Neural cell (in vitro differentiated cells): Measurements from ENCODE around the gene ITGB1BP1. TPM values are rescaled to one million over a fixed set of nuclear protein-coding genes. Genes with fewer than 3 reads are reported as not detected.

ENCODE experiments used
- H2AFZ ChIP-seq: fragments of 200-600, 300-800 bp; sonication (generic), shearing (Covaris generic); 2 replicates; pipeline ENCODE4 v1.6.0; 2014; ENCODE audit warnings: low read depth, mild to moderate bottlenecking, antibody characterized with exemption, low read length, moderate library complexity
- H3F3A ChIP-seq: fragments of 200-600 bp; shearing (Covaris generic); 2 replicates; pipeline ENCODE4 v1.6.1; 2016; ENCODE audit warnings: mild to moderate bottlenecking, moderate library complexity, mixed read lengths, antibody characterized with exemption, low read length; ENCODE audit not compliant: insufficient read depth, poor library complexity, severe bottlenecking
- H3K27ac ChIP-seq: fragments of 200-600, 300-800 bp; sonication (generic), shearing (Covaris generic); 2 replicates; pipeline ENCODE4 v1.5.1; 2014; ENCODE audit warnings: mild to moderate bottlenecking, low read length, moderate library complexity
- H3K27me3 ChIP-seq: fragments of 300-800, 200-600 bp; sonication (generic), shearing (Covaris generic); 2 replicates; pipeline ENCODE4 v1.6.0; 2014; ENCODE audit warnings: mild to moderate bottlenecking, low read depth, low read length, moderate library complexity; ENCODE audit not compliant: insufficient read depth
- H3K36me3 ChIP-seq: fragments of 300-800, 200-600 bp; sonication (generic), shearing (Covaris generic); 2 replicates; pipeline ENCODE4 v1.5.1; 2014; ENCODE audit warnings: mild to moderate bottlenecking, antibody characterized with exemption, low read length, moderate library complexity; ENCODE audit not compliant: insufficient read depth
- H3K4me2 ChIP-seq: fragments of 300-800, 200-600 bp; sonication (generic), shearing (Covaris generic); 2 replicates; pipeline ENCODE4 v1.6.0; 2014; ENCODE audit warnings: mild to moderate bottlenecking, low read length
- H3K4me3 ChIP-seq: fragments of 300-800, 200-600 bp; sonication (generic), shearing (Covaris generic); 2 replicates; pipeline ENCODE4 v1.5.1; 2014; ENCODE audit warnings: mild to moderate bottlenecking, low read length, moderate library complexity
- H3K79me2 ChIP-seq: fragments of 200-600 bp; shearing (Covaris generic); replicated peaks from 2 replicates; pipeline ENCODE4 v1.6.0; 2014; ENCODE audit warnings: mild to moderate bottlenecking, low read length, moderate library complexity; ENCODE audit not compliant: insufficient read depth
- H3K9ac ChIP-seq: fragments of 300-800, 200-600 bp; sonication (generic), shearing (Covaris generic); 2 replicates; pipeline ENCODE4 v1.6.1; 2016; ENCODE audit warnings: mild to moderate bottlenecking, low read length, mixed read lengths
- H3K9me2 ChIP-seq: fragments of 200-600 bp; shearing (Covaris generic); 2 replicates; pipeline ENCODE4 v1.6.1; 2016; ENCODE audit warnings: mild to moderate bottlenecking, low read length, mixed read lengths; ENCODE audit not compliant: insufficient read depth
- H3K9me3 ChIP-seq: fragments of 200-600, 300-800 bp; sonication (generic), shearing (Covaris generic); 2 replicates; pipeline ENCODE4 v1.6.1; 2016; ENCODE audit warnings: mild to moderate bottlenecking, mixed run types, low read length, moderate library complexity, mixed read lengths
- H4K20me1 ChIP-seq: fragments of 200-600 bp; shearing (Covaris generic); 2 replicates; pipeline ENCODE4 v1.6.1; 2016; ENCODE audit warnings: mild to moderate bottlenecking, mixed run types; ENCODE audit not compliant: insufficient read depth
- EP300 ChIP-seq: fragments of 450-650 bp; conservative IDR thresholded peaks from 2 replicates; pipeline ENCODE4 v1.6.1; 2014; ENCODE audit warnings: antibody characterized with exemption, mild to moderate bottlenecking, moderate library complexity; ENCODE audit not compliant: poor library complexity, severe bottlenecking
- EZH2 ChIP-seq: fragments of 200-600, 300-800 bp; shearing (Covaris generic), sonication (generic); IDR thresholded peaks from 2 replicates; pipeline ENCODE4 v1.6.1; 2014; ENCODE audit warnings: antibody characterized with exemption, low read length, borderline replicate concordance, mild to moderate bottlenecking; ENCODE audit not compliant: insufficient read depth, poor library complexity, severe bottlenecking
- MXI1 ChIP-seq: fragments of 450-650 bp; conservative IDR thresholded peaks from 2 replicates; pipeline ENCODE4 v1.6.1; 2014; ENCODE audit warnings: antibody characterized with exemption, mild to moderate bottlenecking; ENCODE audit not compliant: poor library complexity, severe bottlenecking
- POLR2AphosphoS5 ChIP-seq: IDR thresholded peaks from 2 replicates; pipeline ENCODE4 v1.6.1; 2012
- RAD21 ChIP-seq: fragments of 450-650 bp; conservative IDR thresholded peaks from 2 replicates; pipeline ENCODE4 v1.6.1; 2014; ENCODE audit warnings: antibody characterized with exemption, mild to moderate bottlenecking, moderate library complexity
- SMC3 ChIP-seq: fragments of 450-650 bp; conservative IDR thresholded peaks from 2 replicates; pipeline ENCODE4 v1.6.1; 2014; ENCODE audit warnings: antibody characterized with exemption, mild to moderate bottlenecking, moderate library complexity; ENCODE audit not compliant: poor library complexity
- TAF1 ChIP-seq: IDR thresholded peaks from 2 replicates; pipeline ENCODE4 v1.6.1; 2012; ENCODE audit warnings: low read depth
- polyA plus RNA-seq: library from polyadenylated mRNA; depleted of rRNA; stranded (reverse); fragments of >200 nt; gene quantifications from 2 replicates; pipeline ENCODE4 v1.2.3, GENCODE V29; 2014
- TF ChIP-seq, protein P1 (sequence below): IDR thresholded peaks from 2 replicates; pipeline ENCODE4 v1.6.1; 2012; ENCODE audit warnings: borderline replicate concordance
- TF ChIP-seq, protein P2 (sequence below): fragments of 450-650 bp; IDR thresholded peaks from 2 replicates; pipeline ENCODE4 v1.5.1; 2014; ENCODE audit warnings: antibody characterized with exemption, mild to moderate bottlenecking, moderate library complexity; ENCODE audit not compliant: poor library complexity, severe bottlenecking

The ITGB1BP1 gene
- polyA plus RNA-seq, 1 donor from 2014 or later = 98.0 TPM

DNA sequence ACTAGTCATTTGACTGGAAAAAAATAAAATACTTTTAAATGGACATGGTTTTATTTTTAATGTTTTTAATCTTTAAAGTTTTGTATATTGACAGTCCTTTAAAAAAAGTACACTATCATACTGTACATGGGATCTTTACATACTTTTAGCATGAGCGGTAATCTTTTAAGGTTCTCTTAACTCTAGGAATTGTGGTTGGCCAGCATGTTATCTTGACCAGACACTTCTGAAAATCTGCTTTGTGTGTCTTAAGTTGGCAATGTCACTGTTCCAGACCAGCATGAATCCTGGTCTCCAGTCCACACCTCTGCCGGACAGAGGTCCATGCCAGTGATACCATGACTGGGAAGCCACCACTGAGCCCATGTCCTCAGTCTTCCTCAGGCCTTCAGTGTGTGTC is 17.7 kb downstream of the ITGB1BP1 start:
- Histone ChIP-seq H3K79me2 (no peaks in the 10 kb centered on the region), H2AFZ (no peak overlapping the region), H3K27ac (no peak overlapping the region), H3K9me3 (no peaks in the 10 kb centered on the region), H3K9ac (no peak overlapping the region), H3K9me2 (no peaks in the 10 kb centered on the region), H3K4me3 (no peak overlapping the region), H3K36me3 (peaks cover 5% of the 10 kb centered on the region), H4K20me1 (no peaks in the 10 kb centered on the region), H3F3A (no peaks in the 10 kb centered on the region), H3K27me3 (no peaks in the 10 kb centered on the region), H3K4me2 (no peak overlapping the region)
- TF ChIP-seq SMC3 = no peak
- TF ChIP-seq, protein P1, sequence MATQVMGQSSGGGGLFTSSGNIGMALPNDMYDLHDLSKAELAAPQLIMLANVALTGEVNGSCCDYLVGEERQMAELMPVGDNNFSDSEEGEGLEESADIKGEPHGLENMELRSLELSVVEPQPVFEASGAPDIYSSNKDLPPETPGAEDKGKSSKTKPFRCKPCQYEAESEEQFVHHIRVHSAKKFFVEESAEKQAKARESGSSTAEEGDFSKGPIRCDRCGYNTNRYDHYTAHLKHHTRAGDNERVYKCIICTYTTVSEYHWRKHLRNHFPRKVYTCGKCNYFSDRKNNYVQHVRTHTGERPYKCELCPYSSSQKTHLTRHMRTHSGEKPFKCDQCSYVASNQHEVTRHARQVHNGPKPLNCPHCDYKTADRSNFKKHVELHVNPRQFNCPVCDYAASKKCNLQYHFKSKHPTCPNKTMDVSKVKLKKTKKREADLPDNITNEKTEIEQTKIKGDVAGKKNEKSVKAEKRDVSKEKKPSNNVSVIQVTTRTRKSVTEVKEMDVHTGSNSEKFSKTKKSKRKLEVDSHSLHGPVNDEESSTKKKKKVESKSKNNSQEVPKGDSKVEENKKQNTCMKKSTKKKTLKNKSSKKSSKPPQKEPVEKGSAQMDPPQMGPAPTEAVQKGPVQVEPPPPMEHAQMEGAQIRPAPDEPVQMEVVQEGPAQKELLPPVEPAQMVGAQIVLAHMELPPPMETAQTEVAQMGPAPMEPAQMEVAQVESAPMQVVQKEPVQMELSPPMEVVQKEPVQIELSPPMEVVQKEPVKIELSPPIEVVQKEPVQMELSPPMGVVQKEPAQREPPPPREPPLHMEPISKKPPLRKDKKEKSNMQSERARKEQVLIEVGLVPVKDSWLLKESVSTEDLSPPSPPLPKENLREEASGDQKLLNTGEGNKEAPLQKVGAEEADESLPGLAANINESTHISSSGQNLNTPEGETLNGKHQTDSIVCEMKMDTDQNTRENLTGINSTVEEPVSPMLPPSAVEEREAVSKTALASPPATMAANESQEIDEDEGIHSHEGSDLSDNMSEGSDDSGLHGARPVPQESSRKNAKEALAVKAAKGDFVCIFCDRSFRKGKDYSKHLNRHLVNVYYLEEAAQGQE = no peak
- no peak for TF ChIP-seq TAF1

DNA sequence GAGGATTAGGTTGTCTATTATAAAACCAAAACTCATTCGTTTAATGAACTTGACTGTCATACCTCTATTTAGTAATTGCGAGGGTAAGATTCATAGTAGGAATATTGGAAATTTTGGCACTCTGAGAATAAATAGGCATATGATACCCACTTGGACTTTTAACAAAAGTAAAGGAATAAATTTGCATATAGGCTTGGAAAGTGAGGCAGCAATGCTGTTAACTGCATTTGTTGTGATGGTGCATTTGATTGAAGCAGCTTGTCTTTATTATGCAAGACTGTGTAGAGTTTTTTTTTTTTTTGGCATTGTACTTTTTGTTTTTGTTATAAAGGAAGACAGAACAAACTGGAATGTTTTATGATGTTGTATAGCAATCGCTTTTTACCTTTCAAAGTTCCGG is 18.9 kb downstream of the ITGB1BP1 start:
- no peak overlapping the region for H3K27ac ChIP-seq
- no peak overlapping the region for H2AFZ ChIP-seq
- TF ChIP-seq, protein P2, sequence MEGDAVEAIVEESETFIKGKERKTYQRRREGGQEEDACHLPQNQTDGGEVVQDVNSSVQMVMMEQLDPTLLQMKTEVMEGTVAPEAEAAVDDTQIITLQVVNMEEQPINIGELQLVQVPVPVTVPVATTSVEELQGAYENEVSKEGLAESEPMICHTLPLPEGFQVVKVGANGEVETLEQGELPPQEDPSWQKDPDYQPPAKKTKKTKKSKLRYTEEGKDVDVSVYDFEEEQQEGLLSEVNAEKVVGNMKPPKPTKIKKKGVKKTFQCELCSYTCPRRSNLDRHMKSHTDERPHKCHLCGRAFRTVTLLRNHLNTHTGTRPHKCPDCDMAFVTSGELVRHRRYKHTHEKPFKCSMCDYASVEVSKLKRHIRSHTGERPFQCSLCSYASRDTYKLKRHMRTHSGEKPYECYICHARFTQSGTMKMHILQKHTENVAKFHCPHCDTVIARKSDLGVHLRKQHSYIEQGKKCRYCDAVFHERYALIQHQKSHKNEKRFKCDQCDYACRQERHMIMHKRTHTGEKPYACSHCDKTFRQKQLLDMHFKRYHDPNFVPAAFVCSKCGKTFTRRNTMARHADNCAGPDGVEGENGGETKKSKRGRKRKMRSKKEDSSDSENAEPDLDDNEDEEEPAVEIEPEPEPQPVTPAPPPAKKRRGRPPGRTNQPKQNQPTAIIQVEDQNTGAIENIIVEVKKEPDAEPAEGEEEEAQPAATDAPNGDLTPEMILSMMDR = no peak
- TF ChIP-seq, protein P1 = no peak
- no peak for TF ChIP-seq EP300
- no peak for TF ChIP-seq SMC3
- no peak for TF ChIP-seq TAF1
- TF ChIP-seq RAD21 = no peak
- TF ChIP-seq MXI1 = no peak
- TF ChIP-seq POLR2AphosphoS5 = no peak
- no peak for TF ChIP-seq EZH2
- no peaks in the 10 kb centered on the region for H3K27me3 ChIP-seq
- no peaks in the 10 kb centered on the region for H3K9me3 ChIP-seq
- H3K9me2 ChIP-seq = no peaks in the 10 kb centered on the region
- H3K4me2 ChIP-seq = no peak overlapping the region
- no peaks in the 10 kb centered on the region for H3K79me2 ChIP-seq
- H3K4me3 ChIP-seq = no peak overlapping the region
- H3K36me3 ChIP-seq = peaks cover 5% of the 10 kb centered on the region
- H3K9ac ChIP-seq = no peak overlapping the region
- no peaks in the 10 kb centered on the region for H3F3A ChIP-seq
- H4K20me1 ChIP-seq = no peaks in the 10 kb centered on the region
